CD4-positive, alpha-beta memory T cell (primary cell): Measurements from ENCODE around the gene MBD4. TPM values are rescaled to one million over a fixed set of nuclear protein-coding genes. Genes with fewer than 3 reads are reported as not detected.
"Not testable (repeated sequence)": the region's sequence is repeated elsewhere in the genome, so short reads cannot be mapped to it uniquely, and the experiment has no call there.

Experiments
- CTCF ChIA-PET: fragments of 350-600 bp; sonication (Branson Sonifier 250); formaldehyde crosslinking; loops from one replicate; lab custom pipeline; 2021; ENCODE audit warnings: inconsistent platforms; ENCODE audit not compliant: partially characterized antibody; lab: Charles Lee
- POLR2A ChIA-PET: fragments of 350-600 bp; sonication (Branson Sonifier 250); formaldehyde crosslinking; loops from one replicate; lab custom pipeline; 2021; ENCODE audit not compliant: partially characterized antibody; lab: Charles Lee
- DNase-seq, 5 donors: peaks; one replicate each; pipeline versions ENCODE4 v3.0.0 to v3.0.0-alpha.2; 2020 to 2022; ENCODE audit warnings: mixed read lengths in 1 of 5
- H3K27ac ChIP-seq: one replicate; pipeline ENCODE4 v1.7.0; 2013; ENCODE audit warnings: low read depth, low read length
- H3K27me3 ChIP-seq: 2 replicates; pipeline ENCODE4 v1.7.0; 2013; ENCODE audit warnings: mild to moderate bottlenecking, low read length, moderate library complexity; ENCODE audit not compliant: insufficient read depth
- H3K36me3 ChIP-seq: 2 replicates; pipeline ENCODE4 v1.7.0; 2013; ENCODE audit warnings: mild to moderate bottlenecking, low read length, moderate library complexity; ENCODE audit not compliant: insufficient read depth
- H3K4me1 ChIP-seq: 2 replicates; pipeline ENCODE4 v1.7.0; 2013; ENCODE audit warnings: mild to moderate bottlenecking, low read length, moderate library complexity; ENCODE audit not compliant: insufficient read depth
- H3K4me3 ChIP-seq, 2 donors: one replicate each; pipeline ENCODE4 v1.7.0; 2013; ENCODE audit warnings: low read length in 2 of 2, mild to moderate bottlenecking in 1 of 2
- H3K9me3 ChIP-seq, 2 donors: one replicate each; pipeline ENCODE4 v1.7.0; 2013; ENCODE audit warnings: low read length in 2 of 2, control low read depth in 1 of 2; ENCODE audit not compliant: control insufficient read depth in 1 of 2
- H3K27ac Mint-ChIP-seq, 7 donors: one replicate each; pipeline ENCODE4 v1.8.0; 2020 to 2021; ENCODE audit warnings: mixed read lengths in 7 of 7, mild to moderate bottlenecking in 6 of 7, inconsistent platforms in 3 of 7, moderate library complexity in 3 of 7
- H3K27me3 Mint-ChIP-seq, 2 donors: one replicate each; pipeline ENCODE4 v1.8.0; 2020 to 2021; ENCODE audit warnings: mixed read lengths in 2 of 2
- H3K36me3 Mint-ChIP-seq, 2 donors: one replicate each; pipeline ENCODE4 v1.8.0; 2020 to 2021; ENCODE audit warnings: mixed read lengths in 2 of 2, inconsistent platforms in 1 of 2, mild to moderate bottlenecking in 1 of 2
- H3K4me1 Mint-ChIP-seq, 4 donors: one replicate each; pipeline ENCODE4 v1.8.0; 2020 to 2021; ENCODE audit warnings: mixed read lengths in 4 of 4, mild to moderate bottlenecking in 1 of 4
- H3K4me3 Mint-ChIP-seq, 8 donors: one replicate each; pipeline ENCODE4 v1.8.0; 2020 to 2021; ENCODE audit warnings: mixed read lengths in 8 of 8, mild to moderate bottlenecking in 7 of 8, moderate library complexity in 6 of 8, inconsistent platforms in 3 of 8
- H3K9me3 Mint-ChIP-seq, 8 donors: one replicate each; pipeline ENCODE4 v1.8.0; 2020 to 2021; ENCODE audit warnings: mixed read lengths in 8 of 8, mild to moderate bottlenecking in 5 of 8, inconsistent platforms in 3 of 8, moderate library complexity in 1 of 8
- intact Hi-C: fragments of 100-400 bp; cut with micrococcal nuclease; formaldehyde crosslinking; loops from one replicate; pipeline ENCODE4 v1.15.1; 2023
- polyA plus RNA-seq, 2 donors: library from polyadenylated mRNA; unstranded; fragments of 300-500 nt; fragmentation: Illumina TruSeq; gene quantifications; one replicate each; pipeline ENCODE4 v1.2.3, GENCODE V29; 2021
- total RNA-seq, 2 experiments: library from RNA; stranded (reverse); gene quantifications; one replicate each; pipeline ENCODE4 v1.2.3, GENCODE V29; 2021

Gene MBD4
- total RNA-seq (10 to 100 TPM; 52.4 to 58.0 TPM), polyA plus RNA-seq (10 to 100 TPM; 36.6 to 52.9 TPM)

DNA sequence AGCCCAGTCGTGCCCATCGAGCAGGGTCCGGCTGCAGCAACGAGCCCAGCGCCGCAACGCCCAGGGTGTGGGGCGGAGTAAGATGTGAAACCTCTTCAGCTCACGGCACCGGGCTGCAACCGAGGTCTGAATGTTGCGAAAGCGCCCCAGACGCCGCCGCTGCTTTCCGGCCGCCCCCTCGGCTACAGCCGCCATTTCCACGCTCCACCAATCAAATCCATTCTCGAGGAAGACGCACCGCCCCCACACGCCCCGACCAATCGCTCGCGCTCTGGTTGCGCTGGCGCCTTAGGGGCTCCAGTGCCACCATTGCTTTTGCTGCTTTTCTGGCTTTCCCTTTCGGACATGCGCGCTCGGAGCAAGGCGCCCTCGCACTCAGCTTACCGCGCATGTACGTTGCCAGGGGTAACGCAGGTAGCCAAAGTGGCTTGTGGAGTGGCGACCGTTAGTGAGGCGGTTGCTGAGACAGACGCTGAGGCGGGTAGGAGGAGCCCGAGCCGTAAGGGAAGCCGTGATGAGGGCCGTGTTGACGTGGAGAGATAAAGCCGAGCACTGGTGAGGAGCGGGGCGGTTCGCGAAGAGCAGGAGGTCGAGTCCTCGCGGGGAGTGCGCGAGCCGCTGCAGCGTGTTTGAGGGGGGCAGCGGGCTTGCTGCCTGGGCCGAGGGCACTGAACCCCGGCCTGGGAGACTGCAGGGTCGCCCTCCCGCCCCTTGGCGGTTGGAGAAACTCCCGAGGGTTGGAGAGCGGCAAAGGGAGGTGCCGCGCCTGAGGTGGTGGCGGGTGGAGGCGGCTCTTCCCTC, at the start of gene MBD4, which contains the start of gene IFT122:
TSS of gene MBD4 (minus strand) at position 132 of the 801 bp plus-strand sequence. CDS start at position 17, 115 bp downstream.
TSS of gene IFT122 (plus strand) at position 408 of the 801 bp plus-strand sequence. CDS start at position 515, 107 bp downstream.
- Mint-ChIP-seq H3K4me3 (peak within 1 kb of the TSS; percentile 90 to 99 (median 94)), H3K9me3 (peaks cover 0 to 3% (median 0%) of the 10 kb centered on the region in 8 donors), H3K27me3 (no peaks in the 10 kb centered on the region), H3K27ac (peak within 1 kb of the TSS; percentile 94 to 99 (median 98)), H3K36me3 (peaks cover 20 to 37% of the 10 kb centered on the region in 2 donors), H3K4me1 (peaks cover 45 to 81% (median 68%) of the 10 kb centered on the region in 4 donors)
- peaks cover 18% of the 10 kb centered on the region for H3K36me3 ChIP-seq
- DNase-seq = peak; percentile 98 to 100 (median 100)
- no peaks in the 10 kb centered on the region for H3K9me3 ChIP-seq
- no peaks in the 10 kb centered on the region for H3K27me3 ChIP-seq
- intact Hi-C loops = loop anchor here (1.0 to 5.0 kb wide), 12 partner anchors 12 to 1452 kb away; partner anchors contain the start of genes ATP2C1, CFAP92, CNBP and EFCAB12
- ChIA-PET POLR2A (interaction anchor here (0.6 to 4.6 kb wide), 29 partner anchors 9 to 1767 kb away, joined by 3 to 56 read pairs (median 4); partner anchors contain the start of genes ABTB1, EFCAB12, PLXND1 and RAB43), CTCF (interaction anchor here (0.6 to 1.7 kb wide), 5 partner anchors 12 to 706 kb away, joined by 3 to 6 read pairs (median 4); no protein-coding TSS in a partner anchor)
- peaks cover 73% of the 10 kb centered on the region for H3K4me1 ChIP-seq
- peak within 1 kb of the TSS; percentile 98 to 100 for H3K4me3 ChIP-seq
- H3K27ac ChIP-seq = peak within 1 kb of the TSS; percentile 91

DNA sequence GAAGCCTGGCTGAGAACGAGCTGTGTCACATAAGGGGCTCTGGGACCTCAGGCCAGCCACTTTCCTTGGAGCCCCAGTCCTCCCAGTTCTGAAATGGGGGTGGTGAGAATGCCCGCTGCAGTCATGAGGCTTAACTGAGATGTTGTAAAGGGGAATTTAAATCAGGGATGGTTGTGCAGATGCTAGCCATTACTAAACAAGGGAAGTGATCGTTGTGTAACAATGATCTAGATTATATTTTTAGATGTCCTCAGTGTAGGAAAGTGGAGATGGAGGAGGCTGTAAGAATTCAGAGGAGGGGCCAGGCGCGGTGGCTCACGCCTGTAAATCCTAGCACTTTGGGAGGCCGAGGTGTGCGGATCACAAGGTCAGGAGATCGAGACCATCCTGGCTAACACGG, 49.5 kb upstream of the MBD4 start:
- H3K4me1 Mint-ChIP-seq, H3K4me3 Mint-ChIP-seq, DNase-seq, H3K4me1 ChIP-seq, H3K27ac ChIP-seq, H3K4me3 ChIP-seq, H3K27ac Mint-ChIP-seq, H3K36me3 ChIP-seq, intact Hi-C loops, H3K9me3 ChIP-seq, H3K9me3 Mint-ChIP-seq, H3K27me3 Mint-ChIP-seq, H3K27me3 ChIP-seq: not testable (repeated sequence)
- CTCF ChIA-PET = interaction anchor here (1.2 to 9.5 kb wide), 14 partner anchors 19 to 448 kb away, joined by 3 to 169 read pairs (median 12); no protein-coding TSS in a partner anchor
- POLR2A ChIA-PET = interaction anchor here (1.5 kb wide), 1 partner anchor 104 kb away, joined by 3 read pairs; no protein-coding TSS in a partner anchor
- H3K36me3 Mint-ChIP-seq = peaks cover 16 to 19% of the 10 kb centered on the region in 2 donors

DNA sequence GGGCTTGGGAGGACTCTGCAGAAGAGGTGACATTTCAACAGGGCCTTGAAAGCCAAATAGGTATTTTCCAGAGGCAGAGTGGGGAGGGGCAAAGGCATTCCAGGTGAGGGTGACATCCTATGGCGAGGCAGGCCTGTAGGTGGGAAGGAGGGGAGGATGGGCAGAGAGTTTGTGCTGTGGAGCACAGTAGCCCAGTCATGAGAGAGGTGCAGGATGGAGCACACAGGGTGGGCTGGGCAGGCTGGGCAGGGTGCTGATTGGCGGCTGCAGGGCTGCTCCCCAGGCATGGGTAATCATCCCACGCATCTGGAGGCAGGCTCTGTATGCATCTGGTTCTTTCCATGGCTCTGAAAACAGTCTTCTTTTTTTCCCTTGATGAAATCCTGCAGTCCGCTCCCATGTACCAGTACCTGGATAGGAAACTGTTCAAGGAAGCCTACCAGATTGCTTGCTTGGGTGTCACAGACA, 48.2 kb upstream of the MBD4 start:
- DNase-seq, H3K27me3 ChIP-seq, H3K27ac Mint-ChIP-seq, H3K4me1 Mint-ChIP-seq, H3K36me3 ChIP-seq, H3K9me3 ChIP-seq, H3K4me3 ChIP-seq, H3K4me3 Mint-ChIP-seq, H3K9me3 Mint-ChIP-seq, intact Hi-C loops, H3K27ac ChIP-seq, H3K27me3 Mint-ChIP-seq, H3K4me1 ChIP-seq, POLR2A ChIA-PET: not testable (repeated sequence)
- CTCF ChIA-PET = interaction anchor here (5.5 to 9.5 kb wide), 2 partner anchors 105 to 339 kb away, joined by 23 to 169 read pairs; no protein-coding TSS in a partner anchor
- peaks cover 11 to 18% of the 10 kb centered on the region in 2 donors for H3K36me3 Mint-ChIP-seq

GRCh38 chr3:129487183-129487867, 47.6 kb upstream of the MBD4 start:
- no peak for DNase-seq
- Mint-ChIP-seq H3K27ac (peak overlapping the region in 1 of 7 donors; percentile 52), H3K4me3 (no peak overlapping the region), H3K27me3 (no peaks in the 10 kb centered on the region), H3K9me3 (no peaks in the 10 kb centered on the region), H3K4me1 (peaks cover 0 to 11% (median 2%) of the 10 kb centered on the region in 4 donors), H3K36me3 (peaks cover 11 to 17% of the 10 kb centered on the region in 2 donors)
- Histone ChIP-seq H3K27ac (no peak overlapping the region), H3K36me3 (no peaks in the 10 kb centered on the region), H3K27me3 (no peaks in the 10 kb centered on the region), H3K4me3 (no peak overlapping the region), H3K9me3 (no peaks in the 10 kb centered on the region), H3K4me1 (peaks cover 2% of the 10 kb centered on the region)
- CTCF ChIA-PET = interaction anchor here (1.0 to 9.5 kb wide), 3 partner anchors 33 to 340 kb away, joined by 3 to 169 read pairs (median 3); no protein-coding TSS in a partner anchor
- intact Hi-C loops = no loop called here
- POLR2A ChIA-PET = no interaction called here

DNA sequence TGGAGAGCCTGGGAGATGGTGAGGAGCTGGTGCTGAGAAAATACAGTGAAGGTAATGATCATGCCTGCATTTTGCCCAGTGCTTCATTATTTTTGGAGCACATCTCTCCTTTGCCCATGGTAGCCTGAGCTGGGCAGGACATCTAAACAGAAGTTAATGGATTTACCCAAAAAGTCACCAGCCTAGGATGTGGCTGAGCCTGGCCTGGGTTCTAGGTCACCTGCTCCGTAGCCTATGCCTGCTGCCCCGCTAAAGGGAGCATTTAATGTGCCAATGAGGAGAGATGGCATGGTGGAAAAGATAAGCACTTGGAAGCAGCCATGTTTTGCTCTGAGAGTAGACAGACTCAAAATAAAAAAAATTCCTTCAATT, 46.9 kb upstream of the MBD4 start:
- Mint-ChIP-seq H3K27me3 (no peaks in the 10 kb centered on the region), H3K9me3 (peaks cover 0 to 3% (median 0%) of the 10 kb centered on the region in 8 donors), H3K4me3 (no peak overlapping the region), H3K36me3 (peaks cover 12 to 15% of the 10 kb centered on the region in 2 donors), H3K4me1 (peaks cover 6 to 18% (median 8%) of the 10 kb centered on the region in 4 donors), H3K27ac (peak overlapping the region in 1 of 7 donors; percentile 5)
- no peak for DNase-seq
- H3K4me3 ChIP-seq = no peak overlapping the region
- H3K4me1 ChIP-seq = peaks cover 9% of the 10 kb centered on the region
- H3K9me3 ChIP-seq = no peaks in the 10 kb centered on the region
- H3K27me3 ChIP-seq = no peaks in the 10 kb centered on the region
- ChIA-PET POLR2A (no interaction called here), CTCF (interaction anchor here (1.0 to 9.5 kb wide), 3 partner anchors 33 to 341 kb away, joined by 3 to 169 read pairs (median 3); no protein-coding TSS in a partner anchor)
- intact Hi-C loops = no loop called here
- H3K27ac ChIP-seq = no peak overlapping the region
- no peaks in the 10 kb centered on the region for H3K36me3 ChIP-seq

DNA sequence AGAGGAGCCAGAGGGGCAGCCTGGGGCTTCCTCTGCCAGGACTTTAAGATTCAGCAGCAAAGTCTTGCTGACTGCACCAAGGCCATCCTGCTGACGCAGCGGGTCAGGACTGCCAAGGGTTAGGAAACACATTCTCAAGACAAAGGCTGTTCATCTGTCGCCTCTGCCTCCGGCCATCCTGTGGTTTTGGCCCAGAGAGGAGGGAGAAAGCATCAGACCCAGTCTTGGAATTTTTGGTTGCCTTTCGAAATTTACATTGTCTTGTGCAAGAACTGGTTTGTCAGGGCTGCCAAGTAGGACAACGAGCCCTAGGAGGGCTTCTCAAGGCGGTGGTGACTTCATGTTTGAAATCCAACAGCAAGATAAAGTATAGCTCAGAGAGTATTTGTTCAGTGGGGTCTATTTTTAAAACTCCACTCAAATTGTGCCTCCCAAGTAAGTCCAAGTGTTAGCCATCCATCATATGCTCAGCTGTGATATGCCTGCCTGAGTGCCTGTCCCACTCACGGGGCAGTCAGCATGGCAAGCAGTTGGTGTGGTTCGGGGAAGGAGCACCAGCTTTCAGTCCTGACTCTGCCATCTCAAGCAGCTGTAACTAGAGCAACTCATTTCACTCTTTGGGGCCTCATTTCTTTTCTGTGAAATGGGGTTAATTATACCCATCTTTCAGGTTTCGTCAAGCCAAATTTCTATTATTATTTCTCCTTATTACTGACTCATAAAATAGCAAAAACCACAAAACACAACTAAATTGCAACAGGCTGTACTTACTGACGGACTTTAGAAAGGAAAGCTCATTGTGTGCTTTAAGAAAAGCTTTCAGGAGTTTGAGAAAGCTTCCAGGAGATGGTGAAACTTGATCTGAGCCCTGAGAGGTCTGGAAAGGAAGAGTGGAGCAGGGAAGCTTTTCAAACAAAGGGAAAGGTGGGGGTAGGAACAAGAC, 46.2 kb upstream of the MBD4 start:
- H3K4me3 ChIP-seq = no peak overlapping the region
- DNase-seq = no peak
- H3K9me3 ChIP-seq = no peaks in the 10 kb centered on the region
- intact Hi-C loops = no loop called here
- H3K36me3 ChIP-seq = no peaks in the 10 kb centered on the region
- H3K4me1 Mint-ChIP-seq = peaks cover 10 to 24% (median 13%) of the 10 kb centered on the region in 4 donors
- no peak overlapping the region for H3K4me3 Mint-ChIP-seq
- peaks cover 14% of the 10 kb centered on the region for H3K4me1 ChIP-seq
- no peaks in the 10 kb centered on the region for H3K27me3 Mint-ChIP-seq
- H3K9me3 Mint-ChIP-seq = peaks cover 0 to 3% (median 0%) of the 10 kb centered on the region in 8 donors
- POLR2A ChIA-PET = no interaction called here
- CTCF ChIA-PET = interaction anchor here (1.0 to 9.5 kb wide), 3 partner anchors 32 to 341 kb away, joined by 3 to 169 read pairs (median 3); no protein-coding TSS in a partner anchor
- H3K27me3 ChIP-seq = no peaks in the 10 kb centered on the region
- H3K36me3 Mint-ChIP-seq = peaks cover 13% of the 10 kb centered on the region in 2 donors
- H3K27ac Mint-ChIP-seq = peak overlapping the region in 2 of 7 donors; percentile 9 to 86
- no peak overlapping the region for H3K27ac ChIP-seq
